Activated gamma-delta T cell treated with anti-CD3 and anti-CD28 coated beads, Interleukin-2, amount 50 U/mL, for 16 hours (primary cell): Measurements from ENCODE around the gene DHRS2.
"Not testable (repeated sequence)": the region's sequence is repeated elsewhere in the genome, so short reads cannot be mapped to it uniquely, and the experiment has no call there.

ENCODE experiments used
- DNase-seq: peaks from one replicate; pipeline ENCODE4 v3.0.0-alpha.2; 2020; ENCODE audit warnings: low read depth

DHRS2 gene

GRCh38 chr14:23636317-23637211 is at the start of gene DHRS2:
TSS of gene DHRS2 (plus strand) at chr14:23636364. CDS start at chr14:23638865, 2,501 bp downstream.
- no peak for DNase-seq

GRCh38 chr14:23588884-23589598 is 47.1 kb upstream of the DHRS2 start:
- peak; percentile 68 for DNase-seq

DNA sequence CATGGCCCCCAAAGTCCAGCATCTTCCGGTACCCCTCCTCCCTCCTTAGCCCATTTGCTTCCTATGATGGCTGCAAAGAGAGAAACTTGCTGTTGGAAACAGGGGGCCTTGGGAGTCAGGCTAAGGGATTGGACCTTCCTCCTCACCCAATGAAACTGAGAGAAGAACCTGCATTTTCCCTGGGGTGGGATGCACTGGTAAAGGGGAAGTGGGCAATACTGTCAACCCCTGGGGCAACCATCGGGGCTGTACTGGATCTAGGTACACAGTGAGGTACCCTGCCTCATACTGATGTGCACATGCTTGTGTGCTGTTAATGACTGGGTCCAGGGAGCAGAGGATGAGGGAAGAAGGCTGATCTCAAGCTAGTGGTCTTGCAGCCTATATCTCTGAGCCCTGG is 46.6 kb upstream of the DHRS2 start:
- no peak for DNase-seq

- no peak for DNase-seq
These were observed 46.0 kb upstream of the DHRS2 start for GRCh38 chr14:23590198-23590597.

DNA sequence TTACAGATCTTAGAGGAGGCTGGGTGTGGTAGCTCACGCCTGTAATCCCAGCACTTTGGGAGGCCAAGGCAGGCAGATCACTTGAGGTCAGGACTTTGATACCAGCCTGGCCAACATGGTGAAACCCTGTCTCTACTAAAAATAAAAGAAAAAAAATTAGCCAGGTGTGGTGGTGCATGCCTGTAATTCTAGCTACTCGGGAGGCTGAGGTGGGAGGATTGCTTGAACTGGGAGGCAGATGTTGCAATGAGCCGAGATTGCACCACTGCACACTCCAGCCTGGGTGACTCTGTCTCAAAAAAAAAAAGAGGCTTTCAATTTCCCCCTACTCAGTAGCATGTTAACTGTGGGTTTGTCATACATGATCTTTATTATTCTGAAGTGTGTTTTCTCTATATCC is 42.0 kb upstream of the DHRS2 start:
- DNase-seq = not testable (repeated sequence)

GRCh38 chr14:23600322-23600707 is 35.8 kb upstream of the DHRS2 start:
- no peak for DNase-seq

DNA sequence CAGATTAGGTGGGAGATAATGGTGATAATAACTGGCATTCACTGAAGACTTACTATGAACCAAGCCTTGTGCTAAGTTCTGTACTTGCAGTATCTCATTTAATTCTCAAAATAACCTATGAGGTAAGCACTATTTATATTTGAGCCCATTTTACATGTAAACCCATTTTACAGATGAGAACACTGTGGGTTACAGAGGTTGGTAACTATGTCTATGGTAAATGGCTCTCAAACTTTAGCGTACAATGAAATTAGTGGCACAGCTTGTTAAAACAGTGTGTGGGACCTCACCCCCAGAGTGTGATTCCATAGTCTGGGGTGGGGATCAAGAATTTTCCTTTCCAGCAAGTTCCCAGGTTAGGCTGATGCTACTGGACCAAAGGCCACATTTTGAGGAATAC is 35.4 kb upstream of the DHRS2 start:
- DNase-seq = no peak

DNA sequence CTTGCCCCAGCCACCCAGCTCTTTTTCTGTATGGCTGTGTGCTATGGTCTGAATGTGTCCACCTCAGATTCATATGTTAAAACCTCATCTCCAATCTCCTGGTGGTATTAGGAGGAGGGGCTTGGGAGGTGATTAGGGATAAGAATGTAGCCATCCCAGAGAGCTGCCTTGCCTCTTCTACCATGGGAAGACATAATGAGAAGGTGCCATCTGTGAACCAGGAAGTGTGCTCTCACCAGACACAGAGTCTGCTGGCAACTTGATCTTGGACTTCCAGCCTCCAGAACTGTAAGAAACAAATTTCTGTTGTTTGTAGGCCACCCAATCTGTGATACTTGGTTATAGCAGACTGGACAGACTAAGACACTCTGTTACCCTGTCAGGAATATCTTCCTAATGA is 34.7 kb upstream of the DHRS2 start:
- DNase-seq = no peak

DNA sequence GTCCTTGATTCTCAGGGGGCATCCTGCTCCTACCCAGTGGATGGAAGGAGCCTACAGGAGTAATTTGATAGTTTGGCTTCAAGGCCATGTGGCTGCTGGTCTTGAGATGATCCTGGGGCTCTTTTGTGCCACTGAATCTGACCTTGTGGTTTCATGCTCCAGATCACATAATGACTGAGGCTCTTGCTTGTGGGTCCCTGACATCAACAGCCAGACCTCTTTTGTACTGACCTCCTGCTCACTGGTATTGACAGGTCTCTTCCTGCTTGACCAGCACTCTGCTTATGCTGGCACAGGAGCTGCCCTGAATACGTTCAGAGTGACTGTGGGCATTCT is 34.4 kb upstream of the DHRS2 start:
- DNase-seq = no peak

DNA sequence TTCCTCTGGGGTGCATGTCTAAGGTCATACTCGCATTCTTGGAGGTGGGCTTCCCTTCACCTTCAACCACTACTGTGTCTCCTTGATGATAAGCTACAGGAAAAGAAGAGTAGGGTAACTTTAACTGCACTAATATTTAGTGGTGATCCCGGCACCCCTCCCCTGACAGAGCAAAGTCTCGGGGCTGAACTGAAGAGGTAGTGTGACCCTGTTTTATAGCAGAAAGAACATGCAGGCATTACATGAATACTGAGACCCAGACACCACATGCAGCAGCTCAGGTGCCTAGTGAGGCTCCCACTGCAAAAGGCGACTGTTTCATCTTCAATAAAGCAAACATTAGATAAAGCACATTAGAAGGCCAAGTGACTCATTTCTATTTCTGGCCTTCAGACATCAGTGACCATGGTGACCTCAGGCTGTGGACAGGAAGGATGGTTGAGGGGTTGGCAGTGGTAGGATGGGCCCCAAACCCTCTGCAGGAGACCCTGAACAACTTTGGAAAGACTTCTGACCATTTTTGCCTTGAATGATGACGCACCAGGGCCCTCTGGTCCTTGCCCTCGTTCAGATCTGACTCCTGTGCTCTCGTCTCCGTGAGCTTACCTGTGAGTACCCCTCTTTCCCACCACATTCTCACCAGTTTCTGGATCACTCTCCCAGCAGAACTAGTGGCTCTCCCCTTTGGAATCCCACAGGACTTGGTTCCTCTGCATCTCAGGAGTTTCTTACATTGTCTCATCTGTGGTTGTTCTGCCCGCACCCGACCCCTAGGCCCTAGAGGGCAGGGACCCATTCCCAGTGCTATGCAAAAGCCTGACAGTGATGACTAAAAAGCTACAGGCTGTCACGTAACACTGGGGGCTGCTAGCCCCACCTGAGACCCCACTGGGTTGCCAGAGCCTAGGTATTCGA is 33.7 kb upstream of the DHRS2 start:
- no peak for DNase-seq

DNA sequence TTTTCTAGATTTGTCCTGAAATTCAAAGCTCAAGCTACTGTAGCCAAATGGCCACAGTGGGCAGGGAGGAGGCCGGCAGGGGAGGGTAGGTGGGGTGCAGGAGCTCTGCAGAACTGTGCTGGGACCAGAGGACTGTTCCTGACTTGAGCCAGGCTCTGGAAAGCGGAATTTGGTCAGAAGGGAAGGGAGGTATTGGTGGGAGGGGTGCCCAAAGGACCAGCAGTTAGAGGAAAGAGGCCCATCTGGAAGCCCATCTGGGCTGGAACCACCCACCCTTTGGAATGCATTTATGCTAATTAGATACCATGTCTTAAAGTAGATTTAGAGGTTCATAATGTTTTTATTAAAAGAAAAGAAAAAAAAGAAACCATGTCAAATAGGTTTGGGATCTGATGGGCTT is 33.1 kb upstream of the DHRS2 start:
- DNase-seq = no peak

DNA sequence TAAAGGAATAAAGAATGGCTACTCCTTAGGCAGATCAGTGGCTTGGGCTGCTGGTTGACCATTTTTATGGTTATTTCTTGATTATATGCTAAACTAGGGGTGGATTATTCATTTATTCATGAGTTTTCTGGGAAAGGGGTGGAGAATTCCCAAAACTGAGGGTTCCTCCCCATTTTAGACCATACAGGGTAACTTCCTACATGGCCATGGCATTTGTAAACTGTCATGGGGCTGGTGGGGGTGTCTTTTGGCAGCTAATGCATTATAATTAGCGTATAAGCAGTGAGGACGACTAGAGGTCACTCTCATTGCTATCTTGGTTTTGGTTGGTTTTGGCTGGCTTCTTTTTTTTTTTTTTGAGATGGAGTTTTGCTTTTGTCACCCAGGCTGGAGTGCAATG is 32.0 kb upstream of the DHRS2 start:
- no peak for DNase-seq

GRCh38 chr14:23604675-23605170 is 31.4 kb upstream of the DHRS2 start:
- DNase-seq = no peak

GRCh38 chr14:23605931-23606585 is 30.1 kb upstream of the DHRS2 start:
- DNase-seq = no peak

DNA sequence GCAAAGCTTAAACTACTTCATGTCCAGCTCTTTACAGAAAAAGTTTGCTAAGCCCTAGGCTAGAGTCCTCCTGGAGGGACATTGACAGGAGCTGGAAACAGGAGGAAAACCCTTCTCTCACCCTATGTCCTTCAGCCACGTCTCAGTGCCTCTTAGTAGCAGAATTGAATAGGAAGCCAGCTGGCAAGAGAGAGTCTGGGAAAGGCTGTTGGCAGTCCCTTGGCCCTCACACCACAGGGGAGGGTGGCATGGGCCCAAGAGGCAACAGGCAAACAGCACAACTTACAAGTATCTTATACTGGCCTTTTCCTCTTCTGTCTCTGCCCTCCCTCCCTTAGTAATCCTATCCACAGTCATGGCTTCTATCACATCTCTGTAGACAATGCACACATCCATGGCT is 27.7 kb upstream of the DHRS2 start:
- no peak for DNase-seq

DNA sequence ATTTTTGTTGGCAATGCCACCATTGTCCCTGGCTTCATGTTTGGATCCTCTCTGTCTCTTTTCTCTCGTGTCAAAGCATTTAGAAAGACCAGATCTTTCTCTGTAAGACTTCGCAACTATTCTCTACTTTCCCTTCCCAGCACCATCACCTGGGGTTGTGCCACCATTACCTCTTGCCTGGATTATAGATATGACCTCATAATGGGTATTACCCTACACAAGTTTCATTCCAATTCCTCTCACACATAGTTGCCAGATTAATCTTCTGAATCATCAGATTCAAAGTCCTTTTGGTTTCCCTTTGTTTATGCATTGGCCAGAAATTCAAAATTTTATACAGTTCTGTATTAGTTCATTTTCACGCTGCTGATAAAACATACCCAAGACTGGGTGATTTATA is 27.2 kb upstream of the DHRS2 start:
- no peak for DNase-seq

- not testable (repeated sequence) for DNase-seq
These were observed 26.6 kb upstream of the DHRS2 start for GRCh38 chr14:23609411-23610089.

- no peak for DNase-seq
These were observed 25.9 kb upstream of the DHRS2 start for GRCh38 chr14:23610090-23610814.

GRCh38 chr14:23610815-23611289 is 25.3 kb upstream of the DHRS2 start:
- no peak for DNase-seq

- no peak for DNase-seq
These were observed 23.8 kb upstream of the DHRS2 start for GRCh38 chr14:23612354-23612732.
